ENCODE data around the gene ERO1B. TPM values are rescaled to one million over a fixed set of nuclear protein-coding genes. Genes with fewer than 3 reads are reported as not detected.

The ERO1B gene
- total RNA-seq, 1 donor from 2014 or later, result 5.1 TPM

- no peak for DNase-seq (ENCODE audit: low spot score in 2 of 2)
- Histone ChIP-seq H3K4me3 (no peak overlapping the region), H3K27me3 (no peaks in the 10 kb centered on the region), H3K36me3 (peaks cover 0 to 8% of the 10 kb centered on the region in 2 donors), H3K4me1 (no peaks in the 10 kb centered on the region), H3K9me3 (peaks cover 14 to 17% of the 10 kb centered on the region in 2 donors), H3K27ac (no peak overlapping the region)
- intact Hi-C loops (cut with DNase I), result no loop called here
- TF ChIP-seq, protein P1, sequence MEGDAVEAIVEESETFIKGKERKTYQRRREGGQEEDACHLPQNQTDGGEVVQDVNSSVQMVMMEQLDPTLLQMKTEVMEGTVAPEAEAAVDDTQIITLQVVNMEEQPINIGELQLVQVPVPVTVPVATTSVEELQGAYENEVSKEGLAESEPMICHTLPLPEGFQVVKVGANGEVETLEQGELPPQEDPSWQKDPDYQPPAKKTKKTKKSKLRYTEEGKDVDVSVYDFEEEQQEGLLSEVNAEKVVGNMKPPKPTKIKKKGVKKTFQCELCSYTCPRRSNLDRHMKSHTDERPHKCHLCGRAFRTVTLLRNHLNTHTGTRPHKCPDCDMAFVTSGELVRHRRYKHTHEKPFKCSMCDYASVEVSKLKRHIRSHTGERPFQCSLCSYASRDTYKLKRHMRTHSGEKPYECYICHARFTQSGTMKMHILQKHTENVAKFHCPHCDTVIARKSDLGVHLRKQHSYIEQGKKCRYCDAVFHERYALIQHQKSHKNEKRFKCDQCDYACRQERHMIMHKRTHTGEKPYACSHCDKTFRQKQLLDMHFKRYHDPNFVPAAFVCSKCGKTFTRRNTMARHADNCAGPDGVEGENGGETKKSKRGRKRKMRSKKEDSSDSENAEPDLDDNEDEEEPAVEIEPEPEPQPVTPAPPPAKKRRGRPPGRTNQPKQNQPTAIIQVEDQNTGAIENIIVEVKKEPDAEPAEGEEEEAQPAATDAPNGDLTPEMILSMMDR (IDR thresholded peaks at IDR 0.05), result no peak
These were observed 27.7 kb downstream of the ERO1B start for GRCh38 chr1:236253918-236254637.

DNA sequence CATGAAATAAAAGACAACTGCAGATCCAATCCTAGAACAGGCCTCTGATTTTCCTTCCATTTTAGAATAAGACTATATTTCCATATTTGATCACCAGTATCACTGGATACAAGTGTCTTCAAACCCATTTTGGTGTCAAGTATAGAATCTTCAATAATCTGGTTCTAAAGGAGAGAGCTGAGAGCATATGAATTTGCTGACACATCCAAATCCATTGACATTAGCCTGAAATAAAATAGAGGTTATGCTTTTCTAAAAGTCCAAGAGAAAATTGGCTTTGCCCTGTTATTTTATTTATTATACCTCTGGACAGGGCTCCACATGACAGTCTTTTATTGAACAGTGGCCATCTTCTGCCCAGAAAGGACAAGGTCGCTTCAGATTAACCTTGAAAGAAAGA is 28.6 kb downstream of the ERO1B start:
- TF ChIP-seq, protein P1 (IDR thresholded peaks at IDR 0.05), result no peak

GRCh38 chr1:236251587-236251986 is 30.2 kb downstream of the ERO1B start:
- H3K27ac ChIP-seq, result no peak overlapping the region
- TF ChIP-seq, protein P1 (IDR thresholded peaks at IDR 0.05), result no peak
- peaks cover 0 to 6% of the 10 kb centered on the region in 2 donors for H3K36me3 ChIP-seq
- intact Hi-C loops (cut with DNase I), result no loop called here
- H3K4me1 ChIP-seq, result no peaks in the 10 kb centered on the region
- no peaks in the 10 kb centered on the region for H3K27me3 ChIP-seq
- H3K4me3 ChIP-seq, result no peak overlapping the region
- no peak for DNase-seq (ENCODE audit: low spot score in 2 of 2)
- no peaks in the 10 kb centered on the region for H3K9me3 ChIP-seq

More for the DNA sequence above, 28.6 kb downstream of the ERO1B start:
- no peak overlapping the region for H3K4me3 ChIP-seq
- peaks cover 0 to 8% of the 10 kb centered on the region in 2 donors for H3K36me3 ChIP-seq
- intact Hi-C loops (cut with DNase I), result no loop called here
- H3K9me3 ChIP-seq, result peaks cover 4 to 9% of the 10 kb centered on the region in 2 donors
- H3K27me3 ChIP-seq, result no peaks in the 10 kb centered on the region
- DNase-seq (ENCODE audit: low spot score in 2 of 2), result no peak
- H3K27ac ChIP-seq, result no peak overlapping the region
- no peaks in the 10 kb centered on the region for H3K4me1 ChIP-seq

DNA sequence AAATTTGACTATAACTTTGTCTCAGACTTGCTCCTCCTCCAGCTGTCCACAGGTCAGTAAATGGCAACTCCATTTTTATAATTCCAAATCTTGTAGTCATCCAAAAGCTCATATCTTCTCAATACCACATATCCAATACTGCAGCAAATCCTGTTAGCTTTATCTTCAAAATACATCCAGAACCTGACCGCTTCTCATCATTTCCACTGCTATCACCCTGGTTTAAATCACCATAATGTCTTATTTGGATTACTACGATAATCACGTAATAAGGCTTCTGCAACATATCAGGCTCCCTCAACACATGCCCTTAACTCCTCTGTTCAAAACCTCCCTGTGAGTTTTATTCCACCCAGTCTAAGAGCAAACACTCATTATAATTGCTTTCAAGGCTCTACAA is 34.5 kb downstream of the ERO1B start:
- H3K9me3 ChIP-seq, result no peaks in the 10 kb centered on the region
- H3K27me3 ChIP-seq, result no peaks in the 10 kb centered on the region
- no peak for DNase-seq (ENCODE audit: low spot score in 2 of 2)
- no peak overlapping the region for H3K4me3 ChIP-seq
- no peaks in the 10 kb centered on the region for H3K4me1 ChIP-seq
- intact Hi-C loops (cut with DNase I), result no loop called here
- TF ChIP-seq, protein P1 (IDR thresholded peaks at IDR 0.05), result no peak
- peaks cover 0 to 4% of the 10 kb centered on the region in 2 donors for H3K36me3 ChIP-seq
- H3K27ac ChIP-seq, result no peak overlapping the region

DNA sequence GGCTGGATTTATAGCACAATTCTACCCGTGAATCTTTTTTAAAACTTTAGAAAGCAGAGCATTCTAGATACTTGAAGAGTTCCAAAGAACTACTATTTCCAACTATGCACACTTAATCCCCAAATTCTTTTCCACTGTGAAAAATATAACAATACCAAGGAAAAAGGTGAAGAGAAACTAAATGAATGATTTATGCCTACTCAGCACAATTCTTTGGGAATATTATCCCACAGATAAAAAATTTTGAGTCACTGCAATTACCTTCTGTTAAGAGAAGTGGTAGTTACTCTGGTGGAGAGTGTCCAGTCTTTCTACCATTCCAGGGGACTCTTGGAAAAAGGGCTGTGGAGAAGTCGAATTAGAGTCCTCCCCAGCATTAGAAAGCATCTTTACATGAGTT is 39.2 kb downstream of the ERO1B start:
- Histone ChIP-seq H3K36me3 (peaks cover 4% of the 10 kb centered on the region in 2 donors), H3K4me1 (no peaks in the 10 kb centered on the region), H3K9me3 (no peaks in the 10 kb centered on the region), H3K27me3 (no peaks in the 10 kb centered on the region), H3K4me3 (no peak overlapping the region), H3K27ac (no peak overlapping the region)
- intact Hi-C loops (cut with DNase I), result no loop called here
- TF ChIP-seq, protein P1 (IDR thresholded peaks at IDR 0.05), result no peak
- no peak for DNase-seq (ENCODE audit: low spot score in 2 of 2)

Data from ascending aorta (tissue), 2 donors.